Measurements from ENCODE around the gene WDR35. TPM values are rescaled to one million over a fixed set of nuclear protein-coding genes. Genes with fewer than 3 reads are reported as not detected.

The WDR35 gene
- polyA plus RNA-seq, 4 donors, result 0.45 to 7.1 (median 1.3) TPM

- FAIRE-seq (no peak), DNase-seq (peak in 1 of 2 donors; percentile 27)
- WGBS, 3 donors, result 58 to 67% (median 67%) methylated on average over 3 of the region's 3 CpGs
- Histone ChIP-seq H3K4me3 (ENCODE audit: low read depth in 1 of 3, low read length in 3 of 3) (no peak overlapping the region), H3K4me1 (ENCODE audit: control insufficient read depth in 3 of 3, insufficient read depth in 2 of 3, low read depth in 1 of 3, low read length in 2 of 3) (no peaks in the 10 kb centered on the region), H3K36me3 (ENCODE audit: control insufficient read depth in 3 of 3, insufficient read depth in 2 of 3, low read depth in 1 of 3, low read length in 3 of 3) (peaks cover 6 to 15% (median 11%) of the 10 kb centered on the region in 3 donors), H3K9me3 (ENCODE audit: control insufficient read depth in 2 of 2, insufficient read depth in 1 of 2, low read depth in 1 of 2, low read length in 1 of 2) (peaks cover 0 to 14% of the 10 kb centered on the region in 2 donors), H3K27ac (ENCODE audit: low read depth in 1 of 3, low read length in 2 of 3) (no peak overlapping the region), H3K27me3 (ENCODE audit: control insufficient read depth in 3 of 3, insufficient read depth in 3 of 3, low read length in 3 of 3) (no peaks in the 10 kb centered on the region)
Observed at GRCh38 chr2:20027705-20028434, 38.0 kb upstream of the WDR35 start.

- Histone ChIP-seq H3K4me1 (ENCODE audit: control insufficient read depth in 3 of 3, insufficient read depth in 2 of 3, low read depth in 1 of 3, low read length in 2 of 3) (no peaks in the 10 kb centered on the region), H3K36me3 (ENCODE audit: control insufficient read depth in 3 of 3, insufficient read depth in 2 of 3, low read depth in 1 of 3, low read length in 3 of 3) (peaks cover 3 to 13% (median 11%) of the 10 kb centered on the region in 3 donors), H3K27ac (ENCODE audit: low read depth in 1 of 3, low read length in 2 of 3) (no peak overlapping the region), H3K27me3 (ENCODE audit: control insufficient read depth in 3 of 3, insufficient read depth in 3 of 3, low read length in 3 of 3) (no peaks in the 10 kb centered on the region), H3K9me3 (ENCODE audit: control insufficient read depth in 2 of 2, insufficient read depth in 1 of 2, low read depth in 1 of 2, low read length in 1 of 2) (peaks cover 0 to 17% of the 10 kb centered on the region in 2 donors), H3K4me3 (ENCODE audit: low read depth in 1 of 3, low read length in 3 of 3) (no peak overlapping the region)
- DNase-seq (peak in 1 of 2 donors; percentile 58), FAIRE-seq (no peak)
- 41 to 65% (median 45%) methylated on average over 4 of the region's 4 CpGs for WGBS, 3 donors
Observed at GRCh38 chr2:20027260-20027677, 37.4 kb upstream of the WDR35 start.

- Histone ChIP-seq H3K9me3 (ENCODE audit: control insufficient read depth in 2 of 2, insufficient read depth in 1 of 2, low read depth in 1 of 2, low read length in 1 of 2) (peaks cover 0 to 32% of the 10 kb centered on the region in 2 donors), H3K27me3 (ENCODE audit: control insufficient read depth in 3 of 3, insufficient read depth in 3 of 3, low read length in 3 of 3) (no peaks in the 10 kb centered on the region), H3K4me3 (ENCODE audit: low read depth in 1 of 3, low read length in 3 of 3) (no peak overlapping the region), H3K4me1 (ENCODE audit: control insufficient read depth in 3 of 3, insufficient read depth in 2 of 3, low read depth in 1 of 3, low read length in 2 of 3) (no peaks in the 10 kb centered on the region), H3K36me3 (ENCODE audit: control insufficient read depth in 3 of 3, insufficient read depth in 2 of 3, low read depth in 1 of 3, low read length in 3 of 3) (peaks cover 2 to 4% (median 4%) of the 10 kb centered on the region in 3 donors), H3K27ac (ENCODE audit: low read depth in 1 of 3, low read length in 2 of 3) (no peak overlapping the region)
- FAIRE-seq, result no peak
- 83 to 92% (median 88%) methylated on average over 3 of the region's 3 CpGs for WGBS, 3 donors
- DNase-seq, result no peak
Observed at GRCh38 chr2:20025065-20025786, 35.3 kb upstream of the WDR35 start.

GRCh38 chr2:20023688-20024087, 33.8 kb upstream of the WDR35 start:
- 82 to 92% (median 86%) methylated on average over 4 of the region's 4 CpGs for WGBS, 3 donors
- Histone ChIP-seq H3K9me3 (ENCODE audit: control insufficient read depth in 2 of 2, insufficient read depth in 1 of 2, low read depth in 1 of 2, low read length in 1 of 2) (peaks cover 0 to 35% of the 10 kb centered on the region in 2 donors), H3K4me3 (ENCODE audit: low read depth in 1 of 3, low read length in 3 of 3) (no peak overlapping the region), H3K27ac (ENCODE audit: low read depth in 1 of 3, low read length in 2 of 3) (no peak overlapping the region), H3K27me3 (ENCODE audit: control insufficient read depth in 3 of 3, insufficient read depth in 3 of 3, low read length in 3 of 3) (no peaks in the 10 kb centered on the region), H3K36me3 (ENCODE audit: control insufficient read depth in 3 of 3, insufficient read depth in 2 of 3, low read depth in 1 of 3, low read length in 3 of 3) (peaks cover 0 to 2% (median 2%) of the 10 kb centered on the region in 3 donors), H3K4me1 (ENCODE audit: control insufficient read depth in 3 of 3, insufficient read depth in 2 of 3, low read depth in 1 of 3, low read length in 2 of 3) (no peaks in the 10 kb centered on the region)
- DNase-seq, result no peak
- no peak for FAIRE-seq

- no peak for FAIRE-seq
- Histone ChIP-seq H3K36me3 (ENCODE audit: control insufficient read depth in 3 of 3, insufficient read depth in 2 of 3, low read depth in 1 of 3, low read length in 3 of 3) (no peaks in the 10 kb centered on the region), H3K4me1 (ENCODE audit: control insufficient read depth in 3 of 3, insufficient read depth in 2 of 3, low read depth in 1 of 3, low read length in 2 of 3) (no peaks in the 10 kb centered on the region), H3K27me3 (ENCODE audit: control insufficient read depth in 3 of 3, insufficient read depth in 3 of 3, low read length in 3 of 3) (no peaks in the 10 kb centered on the region), H3K4me3 (ENCODE audit: low read depth in 1 of 3, low read length in 3 of 3) (no peak overlapping the region), H3K9me3 (ENCODE audit: control insufficient read depth in 2 of 2, insufficient read depth in 1 of 2, low read depth in 1 of 2, low read length in 1 of 2) (peaks cover 0 to 27% of the 10 kb centered on the region in 2 donors), H3K27ac (ENCODE audit: low read depth in 1 of 3, low read length in 2 of 3) (no peak overlapping the region)
- 69 to 85% (median 84%) methylated on average over 3 of the region's 3 CpGs for WGBS, 3 donors
- DNase-seq, result no peak
Observed at GRCh38 chr2:20021405-20022009, 31.6 kb upstream of the WDR35 start.

- no peak overlapping the region for H3K27ac ChIP-seq (ENCODE audit: low read depth in 1 of 3, low read length in 2 of 3)
- WGBS, 3 donors, result 86 to 94% (median 92%) methylated on average over 4 of the region's 4 CpGs
- H3K36me3 ChIP-seq (ENCODE audit: control insufficient read depth in 3 of 3, insufficient read depth in 2 of 3, low read depth in 1 of 3, low read length in 3 of 3), result no peaks in the 10 kb centered on the region
- H3K27me3 ChIP-seq (ENCODE audit: control insufficient read depth in 3 of 3, insufficient read depth in 3 of 3, low read length in 3 of 3), result no peaks in the 10 kb centered on the region
- no peak overlapping the region for H3K4me3 ChIP-seq (ENCODE audit: low read depth in 1 of 3, low read length in 3 of 3)
- peaks cover 0 to 27% of the 10 kb centered on the region in 2 donors for H3K9me3 ChIP-seq (ENCODE audit: control insufficient read depth in 2 of 2, insufficient read depth in 1 of 2, low read depth in 1 of 2, low read length in 1 of 2)
- FAIRE-seq, result no peak
- no peak for DNase-seq
- peaks cover 0 to 2% (median 0%) of the 10 kb centered on the region in 3 donors for H3K4me1 ChIP-seq (ENCODE audit: control insufficient read depth in 3 of 3, insufficient read depth in 2 of 3, low read depth in 1 of 3, low read length in 2 of 3)
Observed at GRCh38 chr2:20019747-20020146, 29.8 kb upstream of the WDR35 start.

- H3K4me1 ChIP-seq (ENCODE audit: control insufficient read depth in 3 of 3, insufficient read depth in 2 of 3, low read depth in 1 of 3, low read length in 2 of 3), result peaks cover 0 to 2% (median 0%) of the 10 kb centered on the region in 3 donors
- H3K9me3 ChIP-seq (ENCODE audit: control insufficient read depth in 2 of 2, insufficient read depth in 1 of 2, low read depth in 1 of 2, low read length in 1 of 2), result peaks cover 0 to 27% of the 10 kb centered on the region in 2 donors
- no peaks in the 10 kb centered on the region for H3K36me3 ChIP-seq (ENCODE audit: control insufficient read depth in 3 of 3, insufficient read depth in 2 of 3, low read depth in 1 of 3, low read length in 3 of 3)
- no peak for DNase-seq
- no peak for FAIRE-seq
- 88 to 94% (median 94%) methylated on average over 2 of the region's 2 CpGs for WGBS, 3 donors
- H3K27ac ChIP-seq (ENCODE audit: low read depth in 1 of 3, low read length in 2 of 3), result no peak overlapping the region
- H3K4me3 ChIP-seq (ENCODE audit: low read depth in 1 of 3, low read length in 3 of 3), result no peak overlapping the region
- no peaks in the 10 kb centered on the region for H3K27me3 ChIP-seq (ENCODE audit: control insufficient read depth in 3 of 3, insufficient read depth in 3 of 3, low read length in 3 of 3)
Observed at GRCh38 chr2:20018601-20019152, 28.8 kb upstream of the WDR35 start.

GRCh38 chr2:20016346-20016745, 26.4 kb upstream of the WDR35 start:
- peaks cover 0 to 8% (median 0%) of the 10 kb centered on the region in 3 donors for H3K4me1 ChIP-seq (ENCODE audit: control insufficient read depth in 3 of 3, insufficient read depth in 2 of 3, low read depth in 1 of 3, low read length in 2 of 3)

More at GRCh38 chr2:20016346-20016745, 26.4 kb upstream of the WDR35 start:
- H3K9me3 ChIP-seq (ENCODE audit: control insufficient read depth in 2 of 2, insufficient read depth in 1 of 2, low read depth in 1 of 2, low read length in 1 of 2), result peaks cover 0 to 17% of the 10 kb centered on the region in 2 donors
- peaks cover 0 to 18% (median 3%) of the 10 kb centered on the region in 3 donors for H3K27me3 ChIP-seq (ENCODE audit: control insufficient read depth in 3 of 3, insufficient read depth in 3 of 3, low read length in 3 of 3)
- DNase-seq, result peak; percentile 4 to 21
- no peaks in the 10 kb centered on the region for H3K36me3 ChIP-seq (ENCODE audit: control insufficient read depth in 3 of 3, insufficient read depth in 2 of 3, low read depth in 1 of 3, low read length in 3 of 3)
- H3K4me3 ChIP-seq (ENCODE audit: low read depth in 1 of 3, low read length in 3 of 3), result no peak overlapping the region
- no peak overlapping the region for H3K27ac ChIP-seq (ENCODE audit: low read depth in 1 of 3, low read length in 2 of 3)
- FAIRE-seq, result no peak
